ENCODE data around the gene CEBPG.

DNA sequence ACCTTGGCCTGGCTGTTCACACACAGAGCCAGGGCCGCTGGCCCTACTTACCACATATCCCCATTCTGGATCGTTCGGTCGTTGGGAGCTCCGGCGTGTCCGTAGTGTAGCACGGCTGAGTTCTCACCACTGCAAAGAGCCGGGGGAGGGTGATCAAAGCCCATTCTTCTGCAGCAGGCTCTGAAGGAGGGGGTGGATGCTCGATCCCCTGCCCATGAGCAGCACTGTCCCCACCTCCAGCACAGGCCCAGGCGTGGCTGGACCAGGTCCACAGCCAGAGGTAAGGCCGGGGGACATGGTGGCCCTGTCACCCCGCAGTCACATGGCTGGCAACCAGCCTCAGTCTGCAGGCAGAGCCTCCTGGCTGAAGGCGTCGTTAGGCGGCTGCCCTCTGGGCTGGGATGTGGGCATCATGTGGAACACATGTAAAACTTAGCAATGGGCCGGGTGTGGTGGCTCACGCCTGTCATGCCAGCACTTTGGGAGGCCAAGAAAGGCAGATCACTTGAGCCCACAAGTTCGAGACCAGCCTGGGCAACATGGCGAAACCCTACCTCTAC lies 38.2 kb downstream of the CEBPG start:
- TF ChIP-seq POLR2A (IDR thresholded peaks at IDR 0.05) = no peak
- TF ChIP-seq, protein P1, sequence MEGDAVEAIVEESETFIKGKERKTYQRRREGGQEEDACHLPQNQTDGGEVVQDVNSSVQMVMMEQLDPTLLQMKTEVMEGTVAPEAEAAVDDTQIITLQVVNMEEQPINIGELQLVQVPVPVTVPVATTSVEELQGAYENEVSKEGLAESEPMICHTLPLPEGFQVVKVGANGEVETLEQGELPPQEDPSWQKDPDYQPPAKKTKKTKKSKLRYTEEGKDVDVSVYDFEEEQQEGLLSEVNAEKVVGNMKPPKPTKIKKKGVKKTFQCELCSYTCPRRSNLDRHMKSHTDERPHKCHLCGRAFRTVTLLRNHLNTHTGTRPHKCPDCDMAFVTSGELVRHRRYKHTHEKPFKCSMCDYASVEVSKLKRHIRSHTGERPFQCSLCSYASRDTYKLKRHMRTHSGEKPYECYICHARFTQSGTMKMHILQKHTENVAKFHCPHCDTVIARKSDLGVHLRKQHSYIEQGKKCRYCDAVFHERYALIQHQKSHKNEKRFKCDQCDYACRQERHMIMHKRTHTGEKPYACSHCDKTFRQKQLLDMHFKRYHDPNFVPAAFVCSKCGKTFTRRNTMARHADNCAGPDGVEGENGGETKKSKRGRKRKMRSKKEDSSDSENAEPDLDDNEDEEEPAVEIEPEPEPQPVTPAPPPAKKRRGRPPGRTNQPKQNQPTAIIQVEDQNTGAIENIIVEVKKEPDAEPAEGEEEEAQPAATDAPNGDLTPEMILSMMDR (IDR thresholded peaks at IDR 0.05) = no peak
